ENCODE measurements around the gene HYKK. TPM values are rescaled to one million over a fixed set of nuclear protein-coding genes. Genes with fewer than 3 reads are reported as not detected.

The HYKK gene
- total RNA-seq, 1 experiment from 2014 or later: 3.1 TPM

DNA sequence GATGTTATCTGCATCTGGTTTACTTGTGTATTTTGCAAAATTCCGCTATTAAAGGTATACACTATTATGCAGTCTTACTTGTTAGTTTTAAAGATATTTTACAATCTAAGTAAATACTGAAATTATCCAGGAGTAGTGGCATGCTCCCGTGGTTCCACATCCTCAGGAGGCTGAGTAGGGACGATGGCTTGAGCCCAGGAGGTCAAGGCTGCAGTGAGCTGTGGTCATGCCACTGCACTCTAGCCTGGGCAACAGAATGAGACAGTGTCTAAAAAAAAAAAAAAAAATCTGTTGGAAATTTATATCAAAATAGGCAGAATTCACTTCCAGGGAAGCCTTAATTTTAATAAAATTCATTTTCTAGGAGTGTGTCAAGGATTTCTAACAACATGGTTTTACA, 27.7 kb upstream of the HYKK start:
- no peaks in the 10 kb centered on the region for H3K27me3 Mint-ChIP-seq (ENCODE audit: low read depth)
- POLR2A ChIA-PET: no interaction called here
- CTCF ChIA-PET: no interaction called here
- no peak overlapping the region for H3K27ac Mint-ChIP-seq
- no peak for DNase-seq (ENCODE audit: low spot score)
- ATAC-seq: no peak
- peaks cover 58% of the 10 kb centered on the region for H3K36me3 Mint-ChIP-seq
- TF ChIP-seq JUN (CRISPR knock-in tag; IDR thresholded peaks at IDR 0.05): no peak
- TF ChIP-seq, protein P1, sequence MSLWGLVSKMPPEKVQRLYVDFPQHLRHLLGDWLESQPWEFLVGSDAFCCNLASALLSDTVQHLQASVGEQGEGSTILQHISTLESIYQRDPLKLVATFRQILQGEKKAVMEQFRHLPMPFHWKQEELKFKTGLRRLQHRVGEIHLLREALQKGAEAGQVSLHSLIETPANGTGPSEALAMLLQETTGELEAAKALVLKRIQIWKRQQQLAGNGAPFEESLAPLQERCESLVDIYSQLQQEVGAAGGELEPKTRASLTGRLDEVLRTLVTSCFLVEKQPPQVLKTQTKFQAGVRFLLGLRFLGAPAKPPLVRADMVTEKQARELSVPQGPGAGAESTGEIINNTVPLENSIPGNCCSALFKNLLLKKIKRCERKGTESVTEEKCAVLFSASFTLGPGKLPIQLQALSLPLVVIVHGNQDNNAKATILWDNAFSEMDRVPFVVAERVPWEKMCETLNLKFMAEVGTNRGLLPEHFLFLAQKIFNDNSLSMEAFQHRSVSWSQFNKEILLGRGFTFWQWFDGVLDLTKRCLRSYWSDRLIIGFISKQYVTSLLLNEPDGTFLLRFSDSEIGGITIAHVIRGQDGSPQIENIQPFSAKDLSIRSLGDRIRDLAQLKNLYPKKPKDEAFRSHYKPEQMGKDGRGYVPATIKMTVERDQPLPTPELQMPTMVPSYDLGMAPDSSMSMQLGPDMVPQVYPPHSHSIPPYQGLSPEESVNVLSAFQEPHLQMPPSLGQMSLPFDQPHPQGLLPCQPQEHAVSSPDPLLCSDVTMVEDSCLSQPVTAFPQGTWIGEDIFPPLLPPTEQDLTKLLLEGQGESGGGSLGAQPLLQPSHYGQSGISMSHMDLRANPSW (CRISPR knock-in tag; conservative IDR thresholded peaks at IDR 0.05; ENCODE audit: low read depth): no peak
- no peak for TF ChIP-seq SP1 (CRISPR knock-in tag; conservative IDR thresholded peaks at IDR 0.05)
- TF ChIP-seq FOXP1 (CRISPR knock-in tag; IDR thresholded peaks at IDR 0.05; ENCODE audit: borderline replicate concordance): no peak
- TF ChIP-seq, protein P2, sequence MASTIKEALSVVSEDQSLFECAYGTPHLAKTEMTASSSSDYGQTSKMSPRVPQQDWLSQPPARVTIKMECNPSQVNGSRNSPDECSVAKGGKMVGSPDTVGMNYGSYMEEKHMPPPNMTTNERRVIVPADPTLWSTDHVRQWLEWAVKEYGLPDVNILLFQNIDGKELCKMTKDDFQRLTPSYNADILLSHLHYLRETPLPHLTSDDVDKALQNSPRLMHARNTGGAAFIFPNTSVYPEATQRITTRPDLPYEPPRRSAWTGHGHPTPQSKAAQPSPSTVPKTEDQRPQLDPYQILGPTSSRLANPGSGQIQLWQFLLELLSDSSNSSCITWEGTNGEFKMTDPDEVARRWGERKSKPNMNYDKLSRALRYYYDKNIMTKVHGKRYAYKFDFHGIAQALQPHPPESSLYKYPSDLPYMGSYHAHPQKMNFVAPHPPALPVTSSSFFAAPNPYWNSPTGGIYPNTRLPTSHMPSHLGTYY (CRISPR knock-in tag; IDR thresholded peaks at IDR 0.05): no peak
- TF ChIP-seq CREM (CRISPR knock-in tag; IDR thresholded peaks at IDR 0.05): no peak
- TF ChIP-seq, protein P3, sequence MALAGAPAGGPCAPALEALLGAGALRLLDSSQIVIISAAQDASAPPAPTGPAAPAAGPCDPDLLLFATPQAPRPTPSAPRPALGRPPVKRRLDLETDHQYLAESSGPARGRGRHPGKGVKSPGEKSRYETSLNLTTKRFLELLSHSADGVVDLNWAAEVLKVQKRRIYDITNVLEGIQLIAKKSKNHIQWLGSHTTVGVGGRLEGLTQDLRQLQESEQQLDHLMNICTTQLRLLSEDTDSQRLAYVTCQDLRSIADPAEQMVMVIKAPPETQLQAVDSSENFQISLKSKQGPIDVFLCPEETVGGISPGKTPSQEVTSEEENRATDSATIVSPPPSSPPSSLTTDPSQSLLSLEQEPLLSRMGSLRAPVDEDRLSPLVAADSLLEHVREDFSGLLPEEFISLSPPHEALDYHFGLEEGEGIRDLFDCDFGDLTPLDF (CRISPR knock-in tag; IDR thresholded peaks at IDR 0.05): no peak
- TF ChIP-seq, protein P4, sequence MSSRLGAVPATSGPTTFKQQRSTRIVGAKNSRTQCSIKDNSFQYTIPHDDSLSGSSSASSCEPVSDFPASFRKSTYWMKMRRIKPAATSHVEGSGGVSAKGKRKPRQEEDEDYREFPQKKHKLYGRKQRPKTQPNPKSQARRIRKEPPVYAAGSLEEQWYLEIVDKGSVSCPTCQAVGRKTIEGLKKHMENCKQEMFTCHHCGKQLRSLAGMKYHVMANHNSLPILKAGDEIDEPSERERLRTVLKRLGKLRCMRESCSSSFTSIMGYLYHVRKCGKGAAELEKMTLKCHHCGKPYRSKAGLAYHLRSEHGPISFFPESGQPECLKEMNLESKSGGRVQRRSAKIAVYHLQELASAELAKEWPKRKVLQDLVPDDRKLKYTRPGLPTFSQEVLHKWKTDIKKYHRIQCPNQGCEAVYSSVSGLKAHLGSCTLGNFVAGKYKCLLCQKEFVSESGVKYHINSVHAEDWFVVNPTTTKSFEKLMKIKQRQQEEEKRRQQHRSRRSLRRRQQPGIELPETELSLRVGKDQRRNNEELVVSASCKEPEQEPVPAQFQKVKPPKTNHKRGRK (CRISPR knock-in tag; IDR thresholded peaks at IDR 0.05; ENCODE audit: borderline replicate concordance): no peak
- TF ChIP-seq, protein P5, sequence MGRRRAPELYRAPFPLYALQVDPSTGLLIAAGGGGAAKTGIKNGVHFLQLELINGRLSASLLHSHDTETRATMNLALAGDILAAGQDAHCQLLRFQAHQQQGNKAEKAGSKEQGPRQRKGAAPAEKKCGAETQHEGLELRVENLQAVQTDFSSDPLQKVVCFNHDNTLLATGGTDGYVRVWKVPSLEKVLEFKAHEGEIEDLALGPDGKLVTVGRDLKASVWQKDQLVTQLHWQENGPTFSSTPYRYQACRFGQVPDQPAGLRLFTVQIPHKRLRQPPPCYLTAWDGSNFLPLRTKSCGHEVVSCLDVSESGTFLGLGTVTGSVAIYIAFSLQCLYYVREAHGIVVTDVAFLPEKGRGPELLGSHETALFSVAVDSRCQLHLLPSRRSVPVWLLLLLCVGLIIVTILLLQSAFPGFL (CRISPR knock-in tag; IDR thresholded peaks at IDR 0.05; ENCODE audit: borderline replicate concordance): no peak
- TF ChIP-seq SMAD3 (CRISPR knock-in tag; IDR thresholded peaks at IDR 0.05; ENCODE audit: borderline replicate concordance): no peak
- no peak for TF ChIP-seq NFYB (CRISPR knock-in tag; conservative IDR thresholded peaks at IDR 0.05; ENCODE audit: low read depth)
- no peak for TF ChIP-seq JAZF1 (CRISPR knock-in tag; IDR thresholded peaks at IDR 0.05)
- TF ChIP-seq, protein P6, sequence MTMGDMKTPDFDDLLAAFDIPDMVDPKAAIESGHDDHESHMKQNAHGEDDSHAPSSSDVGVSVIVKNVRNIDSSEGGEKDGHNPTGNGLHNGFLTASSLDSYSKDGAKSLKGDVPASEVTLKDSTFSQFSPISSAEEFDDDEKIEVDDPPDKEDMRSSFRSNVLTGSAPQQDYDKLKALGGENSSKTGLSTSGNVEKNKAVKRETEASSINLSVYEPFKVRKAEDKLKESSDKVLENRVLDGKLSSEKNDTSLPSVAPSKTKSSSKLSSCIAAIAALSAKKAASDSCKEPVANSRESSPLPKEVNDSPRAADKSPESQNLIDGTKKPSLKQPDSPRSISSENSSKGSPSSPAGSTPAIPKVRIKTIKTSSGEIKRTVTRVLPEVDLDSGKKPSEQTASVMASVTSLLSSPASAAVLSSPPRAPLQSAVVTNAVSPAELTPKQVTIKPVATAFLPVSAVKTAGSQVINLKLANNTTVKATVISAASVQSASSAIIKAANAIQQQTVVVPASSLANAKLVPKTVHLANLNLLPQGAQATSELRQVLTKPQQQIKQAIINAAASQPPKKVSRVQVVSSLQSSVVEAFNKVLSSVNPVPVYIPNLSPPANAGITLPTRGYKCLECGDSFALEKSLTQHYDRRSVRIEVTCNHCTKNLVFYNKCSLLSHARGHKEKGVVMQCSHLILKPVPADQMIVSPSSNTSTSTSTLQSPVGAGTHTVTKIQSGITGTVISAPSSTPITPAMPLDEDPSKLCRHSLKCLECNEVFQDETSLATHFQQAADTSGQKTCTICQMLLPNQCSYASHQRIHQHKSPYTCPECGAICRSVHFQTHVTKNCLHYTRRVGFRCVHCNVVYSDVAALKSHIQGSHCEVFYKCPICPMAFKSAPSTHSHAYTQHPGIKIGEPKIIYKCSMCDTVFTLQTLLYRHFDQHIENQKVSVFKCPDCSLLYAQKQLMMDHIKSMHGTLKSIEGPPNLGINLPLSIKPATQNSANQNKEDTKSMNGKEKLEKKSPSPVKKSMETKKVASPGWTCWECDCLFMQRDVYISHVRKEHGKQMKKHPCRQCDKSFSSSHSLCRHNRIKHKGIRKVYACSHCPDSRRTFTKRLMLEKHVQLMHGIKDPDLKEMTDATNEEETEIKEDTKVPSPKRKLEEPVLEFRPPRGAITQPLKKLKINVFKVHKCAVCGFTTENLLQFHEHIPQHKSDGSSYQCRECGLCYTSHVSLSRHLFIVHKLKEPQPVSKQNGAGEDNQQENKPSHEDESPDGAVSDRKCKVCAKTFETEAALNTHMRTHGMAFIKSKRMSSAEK (CRISPR knock-in tag; IDR thresholded peaks at IDR 0.05; ENCODE audit: borderline replicate concordance): no peak
- TF ChIP-seq ZNF263 (CRISPR knock-in tag; IDR thresholded peaks at IDR 0.05; ENCODE audit: low read depth): no peak
- no peak for TF ChIP-seq ZNF423 (CRISPR knock-in tag; IDR thresholded peaks at IDR 0.05)
- H3K9me3 Mint-ChIP-seq: no peaks in the 10 kb centered on the region
- H3K4me1 Mint-ChIP-seq: no peaks in the 10 kb centered on the region
- H3K4me3 Mint-ChIP-seq: no peak overlapping the region

Data from WTC11 (cell line).